LHCN-M2 (cell line): ENCODE measurements around the gene OTUD1. TPM values are rescaled to one million over a fixed set of nuclear protein-coding genes. Genes with fewer than 3 reads are reported as not detected.

Source experiments
- DNase-seq: peaks from one replicate; pipeline ENCODE4 v3.0.0-alpha.2; 2012; ENCODE audit warnings: low read depth
- total RNA-seq: library from RNA; depleted of rRNA; stranded (reverse); fragments of >200 nt; gene quantifications from 2 replicates; pipeline ENCODE4 v1.2.3, GENCODE V29; 2014; rRNA removed

Gene OTUD1
- total RNA-seq, 1 experiment from 2014 or later = 3.8 TPM

GRCh38 chr10:23467548-23467947 lies 28.7 kb downstream of the OTUD1 start:
- no peak for DNase-seq

- no peak for DNase-seq
Observed at GRCh38 chr10:23469596-23470237, 30.8 kb downstream of the OTUD1 start.

GRCh38 chr10:23472181-23472580 lies 33.3 kb downstream of the OTUD1 start:
- DNase-seq = no peak

- DNase-seq = no peak
Observed at GRCh38 chr10:23474081-23474480, 35.2 kb downstream of the OTUD1 start.

GRCh38 chr10:23474626-23475025 lies 35.8 kb downstream of the OTUD1 start:
- DNase-seq = no peak

GRCh38 chr10:23478570-23478969 lies 39.7 kb downstream of the OTUD1 start:
- DNase-seq = peak; percentile 7

GRCh38 chr10:23479798-23480473 lies 41.1 kb downstream of the OTUD1 start:
- no peak for DNase-seq

- no peak for DNase-seq
Observed at GRCh38 chr10:23481363-23481961, 42.6 kb downstream of the OTUD1 start.

- DNase-seq = no peak
Observed at GRCh38 chr10:23490115-23490514, 51.2 kb downstream of the OTUD1 start.

Other genes starting within 250 kb of the OTUD1 start
- not detected in 2 replicates for gene PTF1A, start 246.8 kb upstream of the OTUD1 start, total RNA-seq
- gene C10orf67, start 94.3 kb upstream of the OTUD1 start, total RNA-seq = 0.11 and 0.19 TPM in 2 replicates